Right forelimb (tissue), 1 donor: ENCODE results near the gene SMOC2.

Experiments
- DNase-seq: peaks from one replicate; pipeline ENCODE4 v3.0.0-alpha.2; 2018

SMOC2 gene

DNA sequence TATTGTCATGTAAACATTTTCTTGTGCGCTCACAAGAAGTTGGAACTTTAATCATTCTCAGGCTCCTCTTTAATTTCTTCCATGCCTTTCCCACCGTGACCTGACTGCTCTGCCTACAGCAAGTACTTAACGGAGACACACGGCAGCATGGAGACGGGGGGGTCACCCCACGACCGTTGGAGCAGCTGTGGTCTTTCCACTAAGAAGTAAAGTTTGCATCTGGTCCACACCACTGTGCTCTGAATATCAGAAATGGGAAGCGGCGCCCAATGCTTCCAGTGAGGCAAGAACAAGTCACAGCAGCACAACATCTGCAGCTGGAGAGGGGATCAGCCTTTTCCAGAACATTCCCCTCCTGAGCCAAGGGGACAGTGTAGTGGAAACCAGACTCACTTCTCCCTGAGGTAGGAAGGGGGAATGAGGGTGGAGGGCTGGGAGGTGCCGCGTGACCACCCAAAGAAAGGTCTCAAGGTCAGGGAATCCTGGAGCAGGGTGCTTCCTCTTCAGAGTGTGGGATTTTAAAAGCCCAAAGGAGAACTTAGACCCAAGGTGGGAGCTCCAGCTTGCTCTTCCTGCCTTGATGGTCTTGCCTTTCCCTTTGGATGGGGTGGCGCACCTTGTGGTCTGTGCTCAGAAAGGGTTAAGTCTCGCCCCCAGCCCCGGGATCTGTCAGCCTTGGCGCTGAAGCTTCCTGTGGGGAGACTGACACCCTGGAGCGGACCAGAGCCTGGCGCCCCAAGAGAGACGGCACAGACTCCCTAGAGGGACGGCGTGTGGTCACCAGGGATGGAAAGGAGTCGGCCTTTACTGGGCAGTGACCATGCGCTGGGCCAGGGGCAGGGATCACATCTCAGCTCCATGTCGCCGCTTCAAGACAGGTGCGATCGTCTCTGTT lies 25.6 kb upstream of the SMOC2 start:
- peak; percentile 59 for DNase-seq

DNA sequence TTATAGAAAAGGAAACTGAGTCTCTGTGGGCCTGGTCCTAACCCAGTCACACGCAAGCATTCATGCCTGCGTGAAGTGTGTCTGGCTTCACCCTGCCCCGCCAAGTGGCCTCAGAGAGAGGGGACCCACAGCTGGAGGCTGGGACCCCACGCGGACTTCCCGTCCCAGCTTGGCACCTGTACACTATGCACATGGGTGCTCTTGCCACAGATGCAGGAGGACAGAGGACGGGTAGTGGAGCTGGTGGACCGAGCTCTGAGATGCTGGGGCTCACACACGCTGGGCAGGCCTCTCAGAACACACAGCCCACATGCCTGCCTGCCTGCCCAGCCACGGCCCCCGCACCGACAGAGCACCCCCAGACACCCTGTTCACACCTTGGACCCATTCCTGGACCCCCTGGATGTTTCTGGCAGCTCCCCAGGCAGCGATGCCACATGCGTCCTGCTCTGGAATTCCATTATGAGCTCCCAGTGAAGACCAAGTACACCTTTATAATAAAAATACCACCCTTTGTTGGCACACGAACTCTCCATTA lies 24.9 kb upstream of the SMOC2 start:
- DNase-seq = no peak

DNA sequence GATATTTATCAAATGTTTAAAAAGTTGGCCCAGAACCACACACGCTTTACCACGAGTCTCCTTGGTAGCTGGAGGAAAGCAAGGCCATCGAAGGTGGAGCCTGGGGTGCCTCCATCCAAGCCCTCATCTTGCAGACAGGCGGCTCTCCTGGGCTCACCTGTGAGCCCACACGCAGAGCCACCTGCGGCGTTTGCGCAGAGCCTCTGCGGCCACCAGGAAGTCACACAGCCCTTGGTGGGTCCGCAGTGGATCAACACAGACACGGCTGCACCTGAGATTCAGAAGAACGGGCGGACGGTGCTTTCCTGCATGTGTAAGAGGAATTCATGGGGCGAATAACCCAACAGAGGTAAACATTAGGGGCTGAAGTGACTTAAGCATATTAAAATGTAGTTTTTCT lies 24.5 kb upstream of the SMOC2 start:
- DNase-seq = no peak

DNA sequence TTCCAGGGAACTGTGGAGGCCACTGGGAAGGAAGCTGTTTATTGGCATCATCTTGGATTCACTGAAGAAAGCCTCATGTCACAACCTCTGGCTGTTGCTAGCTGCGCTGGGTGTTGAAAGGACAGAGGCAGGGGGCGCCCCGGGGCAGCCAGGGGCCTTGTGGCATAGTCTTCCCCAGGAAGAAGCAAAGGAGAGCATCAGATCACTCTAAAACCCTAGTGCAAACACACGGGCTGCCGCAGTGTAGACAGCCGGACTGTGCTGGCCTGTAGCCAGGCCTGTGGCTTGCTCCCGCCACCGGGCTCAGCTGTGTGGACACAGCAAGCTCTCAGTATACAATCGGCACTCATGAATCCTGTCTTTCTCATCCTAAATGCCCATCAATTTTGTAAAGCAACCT lies 23.8 kb upstream of the SMOC2 start:
- no peak for DNase-seq

DNA sequence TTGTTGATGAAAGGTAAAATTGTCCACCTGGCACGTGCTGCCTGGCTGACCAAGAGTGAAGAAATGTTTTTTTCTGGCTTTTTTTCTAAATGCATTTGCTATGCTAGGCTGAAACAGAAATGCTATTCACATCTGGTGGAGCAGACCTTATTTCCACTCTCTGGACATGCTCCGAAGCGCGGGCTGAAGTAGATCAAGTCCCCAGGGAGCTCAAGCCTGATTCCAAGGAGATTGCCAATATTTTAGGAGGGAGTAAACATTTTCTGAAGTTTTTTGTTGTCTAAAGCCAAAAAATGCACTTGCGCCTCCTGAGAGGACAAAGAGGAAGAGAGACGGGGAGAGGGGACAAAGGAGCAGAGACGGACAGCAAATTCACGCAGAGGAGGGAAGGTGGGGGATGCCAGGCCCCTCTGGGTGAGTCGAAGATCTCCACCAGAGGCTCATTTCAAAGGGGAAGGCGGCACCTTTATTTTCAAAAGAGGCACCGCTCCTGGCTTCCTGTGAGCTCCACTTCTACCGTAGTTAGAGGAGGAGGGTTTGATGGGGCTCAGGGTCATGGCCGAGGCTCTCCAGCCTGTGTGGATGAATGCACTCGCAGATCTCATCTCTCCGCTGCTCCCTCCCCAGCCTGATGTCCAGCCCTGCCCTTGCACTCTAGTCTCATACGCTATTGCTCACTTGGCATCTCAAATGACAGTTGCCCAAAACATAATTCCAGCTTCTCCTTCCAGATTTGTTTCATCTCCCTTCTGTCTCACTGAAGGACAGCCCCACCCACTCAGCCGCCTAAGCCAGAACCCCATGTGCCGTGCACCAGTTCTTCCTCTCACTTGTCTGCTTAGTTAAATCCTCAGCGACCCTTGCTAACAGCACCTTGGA lies 23.1 kb upstream of the SMOC2 start:
- DNase-seq = no peak

DNA sequence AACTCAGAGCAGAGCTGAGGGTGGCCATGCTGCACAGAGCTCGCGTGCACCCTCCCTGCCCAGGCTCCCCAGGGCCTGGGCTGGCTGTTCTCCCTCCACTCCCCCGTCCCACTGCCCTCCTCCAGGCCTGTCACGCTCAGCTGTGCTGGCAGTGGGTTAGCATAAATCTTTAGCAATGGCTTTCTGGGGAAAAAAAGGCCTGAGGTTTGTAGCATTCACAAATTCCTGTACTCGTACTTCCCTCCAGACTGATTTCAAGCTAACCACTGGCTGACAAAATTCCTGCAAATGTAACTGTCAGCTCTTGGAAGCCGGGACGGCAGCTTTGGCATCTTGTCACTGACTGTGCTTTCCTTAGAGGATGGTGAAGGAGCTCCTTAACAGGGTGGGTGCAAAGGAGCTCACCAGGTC lies 22.3 kb upstream of the SMOC2 start:
- DNase-seq = peak; percentile 66

DNA sequence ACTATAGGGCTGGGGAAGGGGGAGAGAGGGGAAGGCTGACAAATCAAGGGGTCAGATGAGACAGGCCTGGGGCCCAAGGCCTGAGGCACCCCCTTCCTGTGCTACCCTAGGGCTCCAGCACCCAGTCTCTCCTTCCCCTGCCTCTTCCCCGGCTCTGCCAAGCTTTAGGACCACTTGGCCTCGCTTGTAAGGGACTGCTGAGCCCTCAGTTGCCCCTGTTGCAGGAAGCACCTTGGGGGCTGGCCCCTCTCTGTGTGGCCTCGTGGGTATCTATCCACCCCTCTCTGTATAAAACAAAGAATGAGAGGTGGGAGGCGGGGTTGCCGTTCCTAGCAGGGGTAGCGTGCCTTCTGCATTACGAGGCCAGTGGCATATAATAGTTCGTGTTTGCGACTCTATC lies 21.4 kb upstream of the SMOC2 start:
- no peak for DNase-seq

DNA sequence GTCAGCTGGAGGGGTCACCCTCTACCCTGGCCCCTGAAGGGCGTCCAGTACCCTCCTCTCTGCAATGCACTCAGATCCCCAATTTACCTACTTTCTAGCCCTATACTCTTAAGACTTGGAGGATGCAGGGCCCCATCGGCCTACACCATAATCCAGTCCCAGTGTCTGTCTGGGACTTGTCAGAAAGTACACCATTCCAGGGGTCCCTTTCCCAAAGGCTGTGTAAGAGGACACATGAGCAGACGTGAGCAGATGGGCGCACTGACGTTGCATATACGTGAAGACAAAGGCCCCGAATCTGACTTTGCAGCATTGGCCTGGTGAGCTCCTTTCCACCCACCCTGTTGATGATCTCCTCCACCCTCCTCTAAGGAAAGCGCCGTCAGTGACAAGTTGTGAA lies 20.9 kb upstream of the SMOC2 start:
- DNase-seq = no peak

DNA sequence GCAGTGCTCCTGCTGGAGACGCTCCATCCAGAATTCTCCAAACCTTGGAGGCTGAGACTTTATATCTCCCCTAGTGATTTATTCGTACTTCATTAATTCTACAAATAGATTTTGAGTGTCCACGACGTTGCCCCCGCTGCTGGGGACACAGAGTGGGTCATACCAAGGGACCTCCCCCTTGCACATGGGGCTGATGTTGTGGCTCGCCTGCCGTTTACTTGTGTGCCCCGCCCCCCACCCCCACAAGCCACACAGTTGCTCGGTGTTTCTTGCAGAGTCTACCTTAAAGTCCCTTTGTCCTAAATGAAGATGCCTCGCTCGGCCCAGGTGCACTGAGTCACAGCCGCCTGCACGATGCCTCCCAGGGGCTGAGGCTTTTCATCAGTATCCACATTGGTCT lies 20.3 kb upstream of the SMOC2 start:
- no peak for DNase-seq

DNA sequence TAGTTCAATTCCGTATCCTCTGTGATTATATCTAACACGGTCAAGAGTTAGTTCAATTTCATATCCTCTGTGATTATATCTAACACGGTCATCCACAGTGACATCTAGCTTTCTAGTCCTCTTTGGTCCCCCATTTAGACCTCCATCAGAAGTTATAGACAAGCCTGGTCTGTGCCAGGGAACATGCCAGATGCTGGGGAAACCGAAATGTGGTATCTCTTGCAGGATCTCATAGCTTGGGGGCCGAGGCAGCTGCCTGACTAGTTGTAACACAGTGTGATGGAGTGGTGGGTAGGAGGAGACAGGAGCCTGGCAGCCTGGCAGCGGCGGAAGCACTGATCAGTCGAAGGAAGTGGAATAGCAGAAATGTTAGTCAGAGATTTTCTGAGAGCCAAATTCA lies 13.8 kb upstream of the SMOC2 start:
- no peak for DNase-seq

DNA sequence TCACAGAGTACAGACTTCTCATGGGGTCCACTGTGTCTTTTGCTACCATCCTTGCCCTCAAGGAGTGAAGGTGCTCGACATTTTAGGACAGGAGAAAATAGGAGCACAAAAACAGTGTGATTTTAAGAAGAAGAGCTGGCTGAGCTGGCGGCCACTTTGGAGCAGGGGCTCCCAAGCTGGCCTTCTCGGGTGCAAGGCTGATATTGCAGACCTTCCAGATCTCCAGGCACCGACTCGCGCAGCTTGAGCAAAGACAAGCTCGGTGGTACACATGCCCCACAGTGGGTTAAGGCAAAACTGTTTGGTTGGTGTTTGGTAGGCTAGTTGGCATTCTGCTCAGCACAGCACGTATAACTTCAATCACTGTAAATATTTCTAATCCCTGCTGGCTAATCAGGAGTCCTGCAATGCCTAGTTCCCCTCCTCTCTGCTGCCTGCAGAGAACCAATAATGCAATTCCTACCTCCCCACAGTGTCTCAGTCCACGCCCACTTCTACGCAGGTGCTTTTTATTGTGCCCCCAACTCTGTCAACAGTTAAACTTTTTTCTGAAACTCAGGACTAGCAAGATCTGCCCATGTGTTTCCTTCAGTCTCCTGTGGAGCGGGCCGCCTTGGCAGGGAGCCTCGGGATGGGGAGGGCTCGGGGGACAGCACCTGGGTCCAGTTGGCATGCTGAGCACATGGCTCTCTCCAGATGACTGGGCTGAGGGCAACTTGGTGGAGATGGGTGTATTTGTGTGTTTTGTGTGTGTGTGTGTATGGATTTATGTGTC lies 12.7 kb upstream of the SMOC2 start:
- no peak for DNase-seq

DNA sequence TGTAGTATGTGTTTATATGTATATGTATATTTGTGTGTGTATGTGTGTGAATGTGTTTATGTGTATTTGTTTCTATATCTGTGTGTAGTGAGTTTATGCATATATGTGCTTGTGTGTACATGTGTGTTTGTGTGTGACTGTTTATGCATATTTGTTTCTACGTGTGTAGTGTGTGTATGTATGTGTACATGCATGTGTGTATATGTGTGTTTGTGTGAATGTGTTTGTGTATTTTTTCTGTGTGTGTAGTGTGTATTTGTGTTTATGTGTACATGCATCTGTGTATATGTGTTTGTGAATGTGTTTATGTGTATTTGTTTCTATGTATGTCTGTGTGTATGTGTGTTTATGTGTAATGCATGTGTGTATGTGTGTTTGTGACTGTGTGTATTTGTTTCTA lies 12.1 kb upstream of the SMOC2 start:
- DNase-seq = no peak

DNA sequence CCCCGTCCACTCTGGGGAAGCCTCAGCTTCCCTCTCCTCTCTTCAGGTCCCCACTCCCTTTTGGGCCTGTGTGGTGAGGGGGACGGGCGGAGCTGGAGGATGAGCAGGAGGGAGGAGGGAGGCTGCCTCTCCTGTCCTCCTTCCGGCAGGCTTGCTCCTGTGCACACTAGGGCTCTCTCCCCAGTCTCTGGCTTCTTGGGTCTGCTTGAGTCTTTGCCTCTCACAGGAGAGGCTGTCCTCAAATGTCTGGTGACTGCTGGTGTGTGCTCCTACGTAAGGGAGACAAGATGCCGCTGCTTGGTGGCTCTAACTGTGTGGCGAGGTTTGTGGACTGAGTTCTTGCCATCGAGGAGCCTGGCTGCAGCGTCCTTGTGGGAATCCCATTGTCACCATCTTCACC lies 8.8 kb upstream of the SMOC2 start:
- no peak for DNase-seq

DNA sequence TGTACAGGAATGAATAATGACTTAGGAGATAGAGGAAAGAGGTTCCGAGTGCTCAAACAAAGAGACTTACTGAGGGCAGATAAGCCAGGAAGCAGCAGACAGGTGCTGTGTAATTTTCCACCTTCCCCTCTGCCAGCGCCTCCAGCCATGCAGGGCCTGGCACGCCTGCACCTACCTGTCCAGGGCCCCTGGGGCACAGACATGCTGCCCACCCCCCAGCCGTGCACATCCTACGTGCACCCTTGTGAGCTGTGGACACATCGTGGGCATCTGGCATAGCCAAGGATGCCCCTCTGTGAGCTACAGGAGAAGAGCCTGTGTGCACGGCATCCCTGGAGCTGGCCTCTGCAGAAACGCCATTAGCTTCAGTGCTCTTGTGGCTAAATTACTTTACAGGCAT lies 7.1 kb upstream of the SMOC2 start:
- peak; percentile 3 for DNase-seq

DNA sequence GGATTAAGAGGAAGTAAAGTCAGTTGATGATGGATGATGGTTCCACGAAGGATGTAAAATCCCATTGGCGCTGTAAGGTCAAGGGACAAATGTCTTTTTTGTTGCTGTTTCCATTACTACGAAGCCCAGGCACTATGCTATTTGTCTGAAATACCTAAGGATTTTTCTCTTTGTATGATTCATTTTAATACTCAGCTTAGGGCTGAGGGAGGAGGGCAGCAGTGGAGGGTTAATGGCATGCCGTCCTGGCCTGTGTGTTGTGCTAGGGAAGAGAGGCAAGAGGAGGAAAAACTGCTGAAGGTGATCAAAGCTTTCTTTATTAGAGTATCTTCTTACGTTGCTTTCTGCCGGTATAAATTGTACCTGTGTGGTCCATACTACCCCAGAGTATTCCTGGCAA lies 6.5 kb upstream of the SMOC2 start:
- no peak for DNase-seq

DNA sequence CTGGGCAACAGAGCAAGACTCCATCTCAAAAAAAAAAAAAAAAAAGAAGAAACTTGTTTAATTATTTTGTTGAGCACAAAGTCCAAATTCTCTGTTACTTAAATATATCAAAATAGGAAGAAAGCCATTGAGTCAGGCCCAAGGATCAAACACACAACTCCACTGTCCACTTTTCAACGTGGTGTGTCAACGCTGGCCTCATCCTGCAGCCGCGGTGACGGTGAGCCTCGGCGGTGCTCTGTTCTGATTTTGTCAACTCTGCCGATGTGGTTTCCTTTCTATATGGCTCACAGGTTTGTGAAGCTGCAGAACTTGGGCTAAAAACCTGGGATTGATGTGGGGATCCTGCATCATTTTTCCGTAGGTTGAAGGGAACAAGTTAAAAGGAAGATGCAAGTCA lies 3.2 kb upstream of the SMOC2 start:
- no peak for DNase-seq

DNA sequence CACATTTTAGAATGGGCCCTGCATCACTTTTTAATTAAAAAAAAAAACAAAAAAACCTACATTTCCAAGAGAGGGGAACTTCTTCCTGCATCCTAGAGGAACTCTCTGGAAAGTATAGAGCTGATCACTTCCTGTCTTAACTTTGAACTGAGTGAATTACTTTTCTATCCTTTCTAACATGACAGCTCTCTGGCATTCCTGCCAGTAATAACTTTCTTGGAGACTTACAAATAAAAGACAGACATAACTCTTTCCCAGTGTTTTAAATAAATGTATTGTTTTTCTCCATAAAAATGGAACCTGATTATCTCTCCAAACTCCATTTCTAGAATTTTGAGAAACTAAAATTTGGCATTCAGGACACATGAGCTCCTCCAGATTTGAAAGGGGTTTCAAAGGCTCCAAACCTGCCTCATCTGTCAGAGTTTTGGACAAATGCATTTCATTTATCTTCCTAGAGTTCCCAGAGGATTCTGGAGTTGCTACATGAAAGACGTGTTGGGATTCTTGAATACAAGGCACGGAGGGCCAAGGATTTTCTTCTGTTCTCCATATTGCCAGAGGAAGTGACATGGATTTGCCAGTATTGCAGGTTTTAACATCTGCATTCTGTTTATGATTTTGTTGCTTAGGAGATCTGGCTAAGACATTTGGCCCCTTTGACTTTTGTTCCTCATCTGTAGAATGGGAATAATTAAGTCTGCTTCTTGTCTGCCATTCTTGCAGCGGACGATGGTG lies 2.0 kb upstream of the SMOC2 start:
- DNase-seq = no peak

DNA sequence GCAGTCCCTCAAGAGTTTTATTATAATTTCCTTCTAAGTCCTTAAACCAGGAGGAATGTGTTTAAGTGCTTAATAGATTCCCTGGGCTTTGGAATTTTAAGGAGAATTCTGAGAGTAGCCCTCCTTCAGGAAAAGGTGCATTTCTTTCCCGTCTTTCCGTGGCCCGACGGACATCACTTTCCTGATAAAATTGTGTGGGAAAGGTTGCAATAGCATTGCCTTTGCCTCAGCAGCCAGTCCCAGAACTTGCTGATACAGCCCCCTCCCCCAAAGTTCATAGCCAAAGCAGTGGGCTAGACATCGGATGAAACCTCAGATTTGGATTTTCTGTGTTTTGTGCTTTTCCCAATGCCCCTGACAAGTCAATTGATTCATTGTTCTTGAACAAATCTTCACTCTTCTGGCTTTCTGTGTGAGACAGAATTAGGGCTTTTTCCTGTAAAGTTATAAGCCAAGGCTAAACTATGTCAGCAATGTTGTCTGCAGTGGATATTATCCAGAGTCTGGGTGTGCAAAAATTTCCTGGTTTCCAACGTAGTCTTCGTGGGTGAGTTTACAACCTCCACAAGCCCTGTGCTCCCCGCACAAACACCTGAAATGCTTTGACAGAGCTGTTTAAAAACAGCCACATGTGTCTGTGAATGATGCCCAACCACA lies 1.1 kb upstream of the SMOC2 start:
- peak; percentile 56 for DNase-seq

DNA sequence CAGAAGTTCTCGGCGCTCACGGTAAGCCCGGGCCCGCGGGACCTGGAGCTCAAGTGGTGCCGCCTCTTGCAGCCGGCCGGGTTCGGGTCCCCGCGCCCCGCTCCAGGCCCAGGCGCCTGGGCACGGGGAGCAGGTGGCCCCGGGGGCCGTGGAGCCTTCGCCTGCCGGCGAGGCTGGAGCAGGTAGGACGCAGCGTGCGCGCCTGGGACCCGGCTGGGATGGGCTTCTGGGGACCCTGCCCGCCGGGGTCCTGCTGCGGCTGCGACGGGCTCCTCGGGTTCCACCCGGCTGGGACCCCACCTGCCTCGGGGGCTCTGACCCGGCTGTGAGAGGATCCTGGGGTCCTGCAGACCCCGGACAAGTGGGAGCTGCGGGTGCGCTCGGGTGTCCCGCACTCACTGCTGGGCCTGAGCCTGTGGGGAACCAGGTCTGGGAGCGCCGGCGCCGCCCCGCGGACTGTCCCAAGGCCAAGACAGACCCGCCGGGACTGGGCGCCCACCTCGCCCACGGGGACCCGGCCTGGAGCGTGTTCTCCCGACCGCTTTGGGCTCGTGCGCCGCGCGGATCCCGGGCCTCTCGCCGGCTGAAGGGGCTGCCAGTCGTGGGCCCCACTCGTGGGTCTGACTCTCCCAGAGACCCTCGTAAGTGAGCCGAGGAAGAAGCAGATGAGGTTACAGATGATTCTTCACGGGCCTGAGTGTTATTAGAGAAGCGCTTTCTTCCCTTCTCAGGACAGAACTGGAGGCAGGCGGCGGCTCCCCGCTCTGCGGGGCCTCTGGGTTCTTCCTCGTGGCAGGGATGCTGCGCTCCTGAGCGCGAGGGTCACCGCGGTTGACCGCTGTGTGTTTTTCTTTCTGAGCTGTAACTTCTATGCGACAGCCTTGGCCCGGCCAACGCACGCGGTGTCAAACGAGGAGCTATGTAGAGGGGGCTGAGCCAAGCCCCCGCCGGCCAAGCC lies 729 bp downstream of the SMOC2 start:
- DNase-seq = peak; percentile 68

DNA sequence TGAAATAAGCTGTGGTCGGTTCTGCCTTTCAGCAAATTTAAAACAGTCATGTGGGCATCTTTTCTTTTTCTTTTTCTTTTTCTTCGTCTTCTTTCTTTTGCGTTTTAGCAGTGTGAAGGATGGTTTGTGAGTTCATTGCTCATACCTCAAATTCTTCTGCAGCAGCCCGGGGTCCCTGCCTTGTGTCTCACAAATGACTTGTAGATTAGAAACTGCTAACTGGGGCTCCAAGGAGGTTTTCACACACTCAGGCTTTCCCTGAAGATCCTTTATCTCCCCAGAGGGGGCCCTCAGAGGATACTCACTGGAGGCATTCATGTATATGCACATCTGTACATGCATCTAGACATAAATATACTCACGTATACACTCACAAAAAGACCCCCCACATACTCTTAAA lies 1.7 kb downstream of the SMOC2 start:
- DNase-seq = no peak

DNA sequence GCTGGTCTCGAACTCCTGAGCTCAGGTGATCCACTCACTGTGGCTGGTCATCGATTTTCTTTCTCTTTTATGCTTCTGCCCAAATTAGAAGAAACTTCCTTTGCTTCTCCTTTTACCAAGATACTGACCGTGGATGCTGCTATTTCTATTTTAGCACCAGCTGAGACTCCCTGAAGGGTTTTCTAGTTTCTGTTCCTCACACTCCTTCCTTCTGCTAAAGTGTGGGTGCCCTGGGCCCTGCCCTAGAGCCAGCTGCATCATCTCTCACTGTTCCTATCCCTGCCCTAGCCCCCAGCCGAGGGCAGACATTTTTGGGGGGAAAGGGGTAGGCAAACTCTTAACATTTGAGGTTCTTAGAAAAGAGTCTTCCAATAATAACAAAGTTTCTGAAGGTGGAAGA lies 6.3 kb downstream of the SMOC2 start:
- DNase-seq = no peak
